Dendritic cell treated with granulocyte-macrophage colony-stimulating factor and Interleukin-4, amounts not matched to agents 40 ng/mL and 50 ng/mL, for 4 days (primary cell): ENCODE data around the gene PELI3.
"Not testable (repeated sequence)": the region's sequence is repeated elsewhere in the genome, so short reads cannot be mapped to it uniquely, and the experiment has no call there.

ENCODE experiments used
- H3K27ac Mint-ChIP-seq: one replicate; pipeline ENCODE4 v1.8.0; 2022; ENCODE audit warnings: mild to moderate bottlenecking, mixed read lengths
- H3K27me3 Mint-ChIP-seq: one replicate; pipeline ENCODE4 v1.8.0; 2022; ENCODE audit warnings: mild to moderate bottlenecking, mixed read lengths
- H3K36me3 Mint-ChIP-seq: one replicate; pipeline ENCODE4 v1.8.0; 2022; ENCODE audit warnings: low read depth, mixed read lengths
- H3K4me1 Mint-ChIP-seq: one replicate; pipeline ENCODE4 v1.8.0; 2022; ENCODE audit warnings: low read depth, mixed read lengths
- H3K4me3 Mint-ChIP-seq: one replicate; pipeline ENCODE4 v1.8.0; 2022; ENCODE audit warnings: mild to moderate bottlenecking, moderate library complexity, mixed read lengths
- H3K9me3 Mint-ChIP-seq: one replicate; pipeline ENCODE4 v1.8.0; 2022; ENCODE audit warnings: mixed read lengths
- intact Hi-C: fragments of 100-400 bp; cut with micrococcal nuclease; formaldehyde crosslinking; loops from one replicate; pipeline ENCODE4 v1.15.0; 2022

Gene PELI3

GRCh38 chr11:66437979-66438503 lies 28.7 kb upstream of the PELI3 start:
- Mint-ChIP-seq H3K27ac (peak overlapping the region; percentile 97), H3K27me3 (no peaks in the 10 kb centered on the region), H3K4me3 (peak overlapping the region; percentile 87), H3K36me3 (peaks cover 39% of the 10 kb centered on the region), H3K4me1 (peaks cover 16% of the 10 kb centered on the region), H3K9me3 (peaks cover 3% of the 10 kb centered on the region)
- intact Hi-C loops: no loop called here

- peaks cover 37% of the 10 kb centered on the region for H3K36me3 Mint-ChIP-seq
- peak within 1 kb of the TSS; percentile 87 for H3K4me3 Mint-ChIP-seq
- H3K27ac Mint-ChIP-seq: peak within 1 kb of the TSS; percentile 97
- H3K27me3 Mint-ChIP-seq: no peaks in the 10 kb centered on the region
- peaks cover 21% of the 10 kb centered on the region for H3K4me1 Mint-ChIP-seq
- H3K9me3 Mint-ChIP-seq: peaks cover 10% of the 10 kb centered on the region
- intact Hi-C loops: loop anchor here (1.0 kb wide), 1 partner anchor 42 kb away; the partner anchor contains the start of gene DPP3
Observed at GRCh38 chr11:66438504-66439466, 27.9 kb upstream of the PELI3 start, which contains the start of gene MRPL11. Gene MRPL11 (minus strand): TSS chr11:66438848. CDS start chr11:66438754, 94 bp downstream.

- H3K27ac Mint-ChIP-seq, H3K9me3 Mint-ChIP-seq, H3K27me3 Mint-ChIP-seq, H3K4me3 Mint-ChIP-seq, intact Hi-C loops: not testable (repeated sequence)
- Mint-ChIP-seq H3K4me1 (peaks cover 30% of the 10 kb centered on the region), H3K36me3 (peaks cover 25% of the 10 kb centered on the region)
Observed at GRCh38 chr11:66440101-66440939, 26.4 kb upstream of the PELI3 start.

- intact Hi-C loops, H3K27me3 Mint-ChIP-seq, H3K9me3 Mint-ChIP-seq, H3K4me3 Mint-ChIP-seq, H3K27ac Mint-ChIP-seq: not testable (repeated sequence)
- Mint-ChIP-seq H3K4me1 (peaks cover 30% of the 10 kb centered on the region), H3K36me3 (peaks cover 19% of the 10 kb centered on the region)
Observed at GRCh38 chr11:66440940-66441282, 25.8 kb upstream of the PELI3 start.

GRCh38 chr11:66443602-66444001 lies 23.1 kb upstream of the PELI3 start:
- Mint-ChIP-seq H3K27ac (peak overlapping the region; percentile 42), H3K36me3 (peaks cover 2% of the 10 kb centered on the region), H3K4me1 (peaks cover 29% of the 10 kb centered on the region), H3K27me3 (no peaks in the 10 kb centered on the region), H3K4me3 (no peak overlapping the region), H3K9me3 (peaks cover 10% of the 10 kb centered on the region)
- intact Hi-C loops: loop anchor here (2.0 kb wide), 1 partner anchor 15 kb away; no protein-coding TSS in a partner anchor

- Mint-ChIP-seq H3K36me3 (no peaks in the 10 kb centered on the region), H3K27me3 (no peaks in the 10 kb centered on the region), H3K9me3 (peaks cover 10% of the 10 kb centered on the region), H3K27ac (no peak overlapping the region), H3K4me1 (peaks cover 44% of the 10 kb centered on the region), H3K4me3 (no peak overlapping the region)
- intact Hi-C loops: no loop called here
Observed at GRCh38 chr11:66447012-66447411, 19.7 kb upstream of the PELI3 start.

- peaks cover under 1% of the 10 kb centered on the region for H3K27me3 Mint-ChIP-seq
- intact Hi-C loops: no loop called here
- peaks cover 2% of the 10 kb centered on the region for H3K9me3 Mint-ChIP-seq
- H3K4me3 Mint-ChIP-seq: no peak overlapping the region
- no peaks in the 10 kb centered on the region for H3K36me3 Mint-ChIP-seq
- H3K27ac Mint-ChIP-seq: no peak overlapping the region
- H3K4me1 Mint-ChIP-seq: peaks cover 35% of the 10 kb centered on the region
Observed at GRCh38 chr11:66448523-66448922, 18.2 kb upstream of the PELI3 start.

- H3K27ac Mint-ChIP-seq: no peak overlapping the region
- no peaks in the 10 kb centered on the region for H3K9me3 Mint-ChIP-seq
- H3K27me3 Mint-ChIP-seq: peaks cover 11% of the 10 kb centered on the region
- H3K4me3 Mint-ChIP-seq: no peak overlapping the region
- H3K4me1 Mint-ChIP-seq: peaks cover 23% of the 10 kb centered on the region
- no peaks in the 10 kb centered on the region for H3K36me3 Mint-ChIP-seq
- intact Hi-C loops: no loop called here
Observed at GRCh38 chr11:66450560-66450959, 16.1 kb upstream of the PELI3 start.

GRCh38 chr11:66451663-66452062 lies 15.0 kb upstream of the PELI3 start:
- H3K4me3 Mint-ChIP-seq: no peak overlapping the region
- intact Hi-C loops: no loop called here
- H3K27me3 Mint-ChIP-seq: peaks cover 14% of the 10 kb centered on the region
- H3K9me3 Mint-ChIP-seq: no peaks in the 10 kb centered on the region
- H3K4me1 Mint-ChIP-seq: peaks cover 23% of the 10 kb centered on the region
- H3K36me3 Mint-ChIP-seq: no peaks in the 10 kb centered on the region
- no peak overlapping the region for H3K27ac Mint-ChIP-seq

GRCh38 chr11:66454247-66454646 lies 12.5 kb upstream of the PELI3 start:
- intact Hi-C loops: no loop called here
- no peaks in the 10 kb centered on the region for H3K36me3 Mint-ChIP-seq
- H3K27me3 Mint-ChIP-seq: peaks cover 14% of the 10 kb centered on the region
- no peak overlapping the region for H3K27ac Mint-ChIP-seq
- peaks cover 30% of the 10 kb centered on the region for H3K4me1 Mint-ChIP-seq
- H3K4me3 Mint-ChIP-seq: no peak overlapping the region
- H3K9me3 Mint-ChIP-seq: no peaks in the 10 kb centered on the region

- Mint-ChIP-seq H3K27ac (no peak overlapping the region), H3K36me3 (no peaks in the 10 kb centered on the region)
Observed at GRCh38 chr11:66454828-66455227, 11.9 kb upstream of the PELI3 start.

GRCh38 chr11:66457826-66458225 lies 8.9 kb upstream of the PELI3 start:
- Mint-ChIP-seq H3K27me3 (peaks cover 14% of the 10 kb centered on the region), H3K4me1 (peaks cover 39% of the 10 kb centered on the region), H3K4me3 (no peak overlapping the region), H3K9me3 (no peaks in the 10 kb centered on the region), H3K36me3 (no peaks in the 10 kb centered on the region), H3K27ac (peak overlapping the region; percentile 79)
- intact Hi-C loops: loop anchor here (2.0 kb wide), 1 partner anchor 15 kb away; no protein-coding TSS in a partner anchor

More at GRCh38 chr11:66454828-66455227, 11.9 kb upstream of the PELI3 start:
- Mint-ChIP-seq H3K27me3 (peaks cover 14% of the 10 kb centered on the region), H3K4me1 (peaks cover 36% of the 10 kb centered on the region), H3K9me3 (no peaks in the 10 kb centered on the region), H3K4me3 (no peak overlapping the region)
- intact Hi-C loops: no loop called here

GRCh38 chr11:66459138-66459778 lies 7.4 kb upstream of the PELI3 start:
- intact Hi-C loops: loop anchor here (2.0 kb wide), 1 partner anchor 16 kb away; no protein-coding TSS in a partner anchor
- Mint-ChIP-seq H3K27ac (peak overlapping the region; percentile 79), H3K36me3 (no peaks in the 10 kb centered on the region), H3K4me1 (peaks cover 46% of the 10 kb centered on the region), H3K9me3 (no peaks in the 10 kb centered on the region), H3K27me3 (peaks cover 9% of the 10 kb centered on the region), H3K4me3 (no peak overlapping the region)
